GM20000 (cell line): ENCODE results near the gene HOXB8.

Source experiments
- DNase-seq: peaks from one replicate; pipeline ENCODE4 v3.0.0; 2012; ENCODE audit warnings: low spot score
- CTCF ChIP-seq: IDR thresholded peaks from 2 replicates; pipeline ENCODE4 v1.5.1; 2012; ENCODE audit warnings: mild to moderate bottlenecking, control low read depth; ENCODE audit errors: extremely low read depth, missing control alignments

The HOXB8 gene

GRCh38 chr17:48594538-48595277 is 20.4 kb downstream of the HOXB8 start:
- no peak for DNase-seq
- no peak for TF ChIP-seq CTCF

- DNase-seq: peak; percentile 93
- peak; percentile 92 for TF ChIP-seq CTCF
Measured at GRCh38 chr17:48593840-48594537, 21.1 kb downstream of the HOXB8 start.

- peak; percentile 49 for DNase-seq
- no peak for TF ChIP-seq CTCF
Measured at GRCh38 chr17:48593126-48593829, 21.8 kb downstream of the HOXB8 start, which contains the start of gene HOXB5. TSS of gene HOXB5 (minus strand) at chr17:48593779. CDS start at chr17:48593682, 97 bp downstream.

- no peak for DNase-seq
- TF ChIP-seq CTCF: no peak
Measured at GRCh38 chr17:48592577-48592976, 22.5 kb downstream of the HOXB8 start.

GRCh38 chr17:48592057-48592514 is 23.0 kb downstream of the HOXB8 start:
- TF ChIP-seq CTCF: no peak
- DNase-seq: no peak

GRCh38 chr17:48591255-48592056 is 23.6 kb downstream of the HOXB8 start:
- TF ChIP-seq CTCF: no peak
- no peak for DNase-seq
